Spleen (tissue), 11 donors: ENCODE results near the gene DNAJA3. TPM values are rescaled to one million over a fixed set of nuclear protein-coding genes. Genes with fewer than 3 reads are reported as not detected.
"Not testable (repeated sequence)": the region's sequence is repeated elsewhere in the genome, so short reads cannot be mapped to it uniquely, and the experiment has no call there.

ENCODE experiments used
- DNase-seq: peaks from one replicate; pipeline ENCODE4 v3.0.0-alpha.2; 2020
- H3K27ac ChIP-seq, 8 donors: fragments of 200-600 bp; sonication (generic) in 7 of 8; 1 replicate in 4 of 8; 2 replicates in 4 of 8; pipeline versions ENCODE4 v1.5.0 to v1.8.0; 2016 to 2021; ENCODE audit warnings: inconsistent platforms in 4 of 8, mild to moderate bottlenecking in 4 of 8, moderate library complexity in 1 of 8
- H3K27me3 ChIP-seq, 7 donors: fragments of 200-600 bp; sonication (generic) in 6 of 7; replicated peaks in 1 of 7; 1 replicate in 4 of 7; 2 replicates in 3 of 7; pipeline versions ENCODE4 v1.5.0 to v1.8.0; 2016 to 2021; ENCODE audit warnings: inconsistent platforms in 3 of 7, mild to moderate bottlenecking in 1 of 7
- H3K36me3 ChIP-seq, 6 donors: fragments of 200-600 bp; sonication (generic) in 5 of 6; 1 replicate in 4 of 6; 2 replicates in 2 of 6; pipeline versions ENCODE4 v1.5.0 to v1.8.0; 2016 to 2021; ENCODE audit warnings: inconsistent platforms in 2 of 6
- H3K4me1 ChIP-seq, 6 donors: fragments of 200-600 bp; sonication (generic) in 5 of 6; 1 replicate in 3 of 6; 2 replicates in 3 of 6; pipeline versions ENCODE4 v1.5.0 to v1.8.0; 2016 to 2021; ENCODE audit warnings: inconsistent platforms in 3 of 6
- H3K4me3 ChIP-seq, 8 donors: fragments of 200-600 bp; sonication (generic) in 7 of 8; 1 replicate in 4 of 8; 2 replicates in 4 of 8; pipeline versions ENCODE4 v1.5.0 to v1.8.0; 2016 to 2021; ENCODE audit warnings: inconsistent platforms in 4 of 8, mild to moderate bottlenecking in 4 of 8, moderate library complexity in 2 of 8
- H3K9me3 ChIP-seq, 8 donors: fragments of 200-600 bp; sonication (generic) in 7 of 8; 1 replicate in 4 of 8; 2 replicates in 4 of 8; pipeline versions ENCODE4 v1.5.0 to v1.8.0; 2016 to 2021; ENCODE audit warnings: inconsistent platforms in 4 of 8
- CTCF ChIP-seq, 11 experiments: fragments of 200-600 bp in 7 of 11; fragments of 450-650 bp in 4 of 11; sonication (generic) in 4 of 11; IDR thresholded peaks in 8 of 11; conservative IDR thresholded peaks in 3 of 11; 1 replicate in 7 of 11; 2 replicates in 4 of 11; pipeline versions ENCODE4 v1.4.0 to v1.8.0; 2016 to 2021; ENCODE audit warnings: antibody characterized with exemption in 11 of 11, inconsistent platforms in 4 of 11, mild to moderate bottlenecking in 1 of 11
- POLR2A ChIP-seq, 3 donors: fragments of 450-650 bp; IDR thresholded peaks; one replicate each; pipeline ENCODE4 v1.5.1; 2017; ENCODE audit warnings: antibody characterized with exemption in 3 of 3, mild to moderate bottlenecking in 1 of 3
- POLR2AphosphoS5 ChIP-seq, 3 donors: sonication (generic); formaldehyde crosslinking; IDR thresholded peaks; one replicate each; pipeline ENCODE4 v1.5.1; 2017; ENCODE audit warnings: antibody characterized with exemption in 3 of 3
- WGBS, 5 donors: extraction: QIAGEN DNeasy Blood & Tissue Kit in 3 of 5; methylation state at CpG; one replicate each; pipeline versions ENCODE4 v1.1.5 to v1.1.7; 2013 to 2018; 5-methylcytosine and 5-hydroxymethylcytosine counted together
- intact Hi-C: fragments of 100-400 bp; cut with DNase I; formaldehyde crosslinking; loops from one replicate; pipeline ENCODE4 v1.15.0; 2023; ENCODE audit warnings: low total_unique reads
- polyA plus RNA-seq, 3 donors: library from polyadenylated mRNA; stranded (reverse); fragments of 200-250 nt; gene quantifications; one replicate each; pipeline ENCODE4 v1.2.1, GENCODE V29; 2013
- total RNA-seq, 7 donors: library from RNA; depleted of rRNA in 3 of 7; stranded (reverse); fragments of >200 nt in 3 of 7; fragmentation: NEBNext Ultra II Directional in 4 of 7; extraction: Animal tissue kit (Norgen Biotek cat#: 25700) in 4 of 7; gene quantifications; one replicate each; pipeline versions ENCODE4 v1.1.0 to v1.2.1, GENCODE V29; 2016 to 2021
- donor health status: healthy with polysubstance abuse.
- donor health status: DM: no; HTN: no; CAD: no; lungs with moderate emphysema.
- donor health status: DM: no; HTN: no; CAD: no.
- donor health status: Bipolar disorder and iron deficiency.
- donor health status: healthy.
- donor health status: DM: no; HTN: no; CAD: no.
- donor health status: DM: yes; HTN: yes; CAD: no.

DNAJA3 gene
- total and polyA plus RNA-seq, 10 donors, result 16.9 to 47.6 (median 35.3) TPM

- peaks cover 4 to 100% (median 78%) of the 10 kb centered on the region in 6 donors for H3K36me3 ChIP-seq
These were observed 33.9 kb upstream of the DNAJA3 start for GRCh38 chr16:4391631-4392381.

GRCh38 chr16:4392382-4393239 lies 33.1 kb upstream of the DNAJA3 start:
- H3K27ac ChIP-seq, result peak overlapping the region in 5 of 8 donors; percentile 4 to 60 (median 22)
- no peaks in the 10 kb centered on the region for H3K27me3 ChIP-seq
- peaks cover 4 to 100% (median 71%) of the 10 kb centered on the region in 6 donors for H3K36me3 ChIP-seq
- no peaks in the 10 kb centered on the region for H3K9me3 ChIP-seq
- intact Hi-C loops, result no loop called here
- peak; percentile 70 for DNase-seq
- 73 to 84% (median 82%) methylated on average over 21 to 27 of the region's 27 CpGs for WGBS, 5 donors
- peaks cover 0 to 75% (median 29%) of the 10 kb centered on the region in 6 donors for H3K4me1 ChIP-seq
- H3K4me3 ChIP-seq, result no peak overlapping the region
- TF ChIP-seq CTCF (IDR thresholded peaks at IDR 0.05 in 8 of 11, conservative IDR thresholded peaks at IDR 0.05 in 3 of 11), result no peak
- TF ChIP-seq POLR2AphosphoS5 (IDR thresholded peaks at IDR 0.05), result peak in 1 of 3 donors; percentile 67

More at GRCh38 chr16:4391631-4392381, 33.9 kb upstream of the DNAJA3 start:
- Histone ChIP-seq H3K4me3 (no peak overlapping the region), H3K4me1 (peaks cover 0 to 83% (median 32%) of the 10 kb centered on the region in 6 donors), H3K9me3 (no peaks in the 10 kb centered on the region), H3K27me3 (no peaks in the 10 kb centered on the region), H3K27ac (peak overlapping the region in 4 of 8 donors; percentile 4 to 60 (median 25))
- intact Hi-C loops, result no loop called here
- DNase-seq, result peak; percentile 74
- peak in 1 of 3 donors; percentile 53 for TF ChIP-seq POLR2AphosphoS5 (IDR thresholded peaks at IDR 0.05)
- no peak for TF ChIP-seq CTCF (IDR thresholded peaks at IDR 0.05 in 8 of 11, conservative IDR thresholded peaks at IDR 0.05 in 3 of 11)
- WGBS, 5 donors, result 79 to 93% (median 86%) methylated on average over 14 to 22 of the region's 22 CpGs

- H3K27ac ChIP-seq, result peak overlapping the region in 4 of 8 donors; percentile 8 to 60 (median 32)
- TF ChIP-seq POLR2AphosphoS5 (IDR thresholded peaks at IDR 0.05) (no peak), CTCF (IDR thresholded peaks at IDR 0.05 in 8 of 11, conservative IDR thresholded peaks at IDR 0.05 in 3 of 11) (no peak), POLR2A (IDR thresholded peaks at IDR 0.05) (no peak)
- no peak for DNase-seq
- H3K4me1 ChIP-seq, result peaks cover 0 to 69% (median 26%) of the 10 kb centered on the region in 6 donors
- intact Hi-C loops, result no loop called here
- H3K9me3 ChIP-seq, result no peaks in the 10 kb centered on the region
- peaks cover 4 to 100% (median 68%) of the 10 kb centered on the region in 6 donors for H3K36me3 ChIP-seq
- no peaks in the 10 kb centered on the region for H3K27me3 ChIP-seq
- H3K4me3 ChIP-seq, result no peak overlapping the region
- WGBS, 5 donors, result 83 to 92% (median 85%) methylated on average over 6 of the region's 6 CpGs
These were observed 32.4 kb upstream of the DNAJA3 start for GRCh38 chr16:4393240-4393600.

GRCh38 chr16:4393850-4394249 lies 31.8 kb upstream of the DNAJA3 start:
- intact Hi-C loops, H3K27me3 ChIP-seq: not testable (repeated sequence)
- peak; percentile 49 for DNase-seq

More at GRCh38 chr16:4393850-4394249, 31.8 kb upstream of the DNAJA3 start:
- Histone ChIP-seq H3K27ac (peak overlapping the region in 1 of 8 donors; percentile 42), H3K4me1 (peaks cover 0 to 62% (median 23%) of the 10 kb centered on the region in 6 donors), H3K36me3 (peaks cover 4 to 100% (median 66%) of the 10 kb centered on the region in 6 donors)
- 91 to 95% (median 93%) methylated on average over 15 of the region's 15 CpGs for WGBS, 5 donors
- not testable (repeated sequence) for H3K4me3 ChIP-seq, H3K9me3 ChIP-seq
